Neuronal stem cell (in vitro differentiated cells): ENCODE data around the gene HOXB1.

ENCODE experiments used
- DNase-seq: peaks from one replicate; pipeline ENCODE4 v3.0.0-alpha.2; 2013; ENCODE audit warnings: low spot score
- H2AFZ ChIP-seq: one replicate; pipeline ENCODE4 v1.6.1; 2013; ENCODE audit warnings: mild to moderate bottlenecking, low read length, inconsistent platforms
- H2AK5ac ChIP-seq: 2 replicates; pipeline ENCODE4 v1.6.1; 2013; ENCODE audit warnings: low read depth, mild to moderate bottlenecking, inconsistent platforms, low read length, moderate library complexity, mixed read lengths
- H2BK120ac ChIP-seq: 2 replicates; pipeline ENCODE4 v1.6.1; 2013; ENCODE audit warnings: low read depth, mild to moderate bottlenecking, inconsistent platforms, low read length, moderate library complexity, mixed read lengths
- H2BK12ac ChIP-seq: one replicate; pipeline ENCODE4 v1.6.1; 2013; ENCODE audit warnings: low read length, inconsistent platforms
- H2BK15ac ChIP-seq: 2 replicates; pipeline ENCODE4 v1.6.1; 2013; ENCODE audit warnings: mild to moderate bottlenecking, low read length, inconsistent platforms, mixed read lengths
- H2BK5ac ChIP-seq: one replicate; pipeline ENCODE4 v1.6.1; 2013; ENCODE audit warnings: inconsistent platforms, mild to moderate bottlenecking, low read length, moderate library complexity
- H3K14ac ChIP-seq: one replicate; pipeline ENCODE4 v1.6.1; 2013; ENCODE audit warnings: low read length, inconsistent platforms
- H3K18ac ChIP-seq: 2 replicates; pipeline ENCODE4 v1.6.1; 2013; ENCODE audit warnings: low read length, inconsistent platforms
- H3K23ac ChIP-seq: 2 replicates; pipeline ENCODE4 v1.6.1; 2013; ENCODE audit warnings: low read depth, mild to moderate bottlenecking, mixed read lengths, low read length, inconsistent platforms; ENCODE audit not compliant: poor library complexity
- H3K27ac ChIP-seq: replicated peaks from 3 replicates; pipeline ENCODE4 v1.5.1; 2013; ENCODE audit warnings: low read length, inconsistent platforms
- H3K27me3 ChIP-seq, 3 experiments: 2 replicates each; pipeline ENCODE4 v1.6.1; 2013; ENCODE audit warnings: low read length in 3 of 3, mild to moderate bottlenecking in 2 of 3, inconsistent platforms in 1 of 3, low read depth in 1 of 3, mixed read lengths in 1 of 3, moderate library complexity in 1 of 3; ENCODE audit not compliant: control insufficient read depth in 3 of 3, insufficient read depth in 3 of 3
- H3K36me3 ChIP-seq, 2 donors: replicated peaks in 1 of 2; 2 replicates each; pipeline ENCODE4 v1.6.1; 2013; ENCODE audit warnings: low read length in 2 of 2; ENCODE audit not compliant: control insufficient read depth in 2 of 2, insufficient read depth in 2 of 2
- H3K4ac ChIP-seq: 2 replicates; pipeline ENCODE4 v1.6.1; 2013; ENCODE audit warnings: inconsistent platforms, mild to moderate bottlenecking, low read length, moderate library complexity
- H3K4me1 ChIP-seq, 2 donors: 1 replicate in 1 of 2; 2 replicates in 1 of 2; pipeline ENCODE4 v1.6.1; 2013; ENCODE audit warnings: low read length in 2 of 2, low read depth in 1 of 2; ENCODE audit not compliant: control insufficient read depth in 2 of 2, insufficient read depth in 1 of 2
- H3K4me2 ChIP-seq: one replicate; pipeline ENCODE4 v1.6.1; 2013; ENCODE audit warnings: mild to moderate bottlenecking, low read length, inconsistent platforms; ENCODE audit not compliant: insufficient read depth, poor library complexity, severe bottlenecking
- H3K4me3 ChIP-seq, 2 donors: 2 replicates each; pipeline ENCODE4 v1.5.1; 2013; ENCODE audit warnings: low read length in 2 of 2, mild to moderate bottlenecking in 2 of 2, inconsistent platforms in 1 of 2, moderate library complexity in 1 of 2
- H3K79me1 ChIP-seq: one replicate; pipeline ENCODE4 v1.6.1; 2013; ENCODE audit warnings: low read depth, mild to moderate bottlenecking, inconsistent platforms, low read length, moderate library complexity
- H3K9ac ChIP-seq: one replicate; pipeline ENCODE4 v1.6.1; 2013; ENCODE audit warnings: mild to moderate bottlenecking, low read depth, low read length, inconsistent platforms; ENCODE audit not compliant: poor library complexity
- H3K9me3 ChIP-seq, 2 donors: replicated peaks in 1 of 2; 2 replicates each; pipeline versions ENCODE3 to v1.6.1; 2013; ENCODE audit warnings: low read length in 2 of 2, mild to moderate bottlenecking in 2 of 2, inconsistent platforms in 1 of 2, low read depth in 1 of 2, mixed read lengths in 1 of 2, moderate library complexity in 1 of 2; ENCODE audit not compliant: control insufficient read depth in 2 of 2, insufficient read depth in 1 of 2
- H4K8ac ChIP-seq: one replicate; pipeline ENCODE4 v1.6.1; 2013; ENCODE audit warnings: low read depth, mild to moderate bottlenecking, inconsistent platforms, low read length, moderate library complexity
- H4K91ac ChIP-seq: one replicate; pipeline ENCODE4 v1.6.1; 2013; ENCODE audit warnings: low read length, low read depth, mild to moderate bottlenecking, inconsistent platforms; ENCODE audit not compliant: poor library complexity
- WGBS, 2 donors: extraction: QIAGEN DNeasy Blood & Tissue Kit; methylation state at CpG; one replicate each; pipeline ENCODE4 v1.1.7; 2013; ENCODE audit warnings: missing lambda C conversion rate in 2 of 2, mixed read lengths in 1 of 2; ENCODE audit not compliant: insufficient read length in 2 of 2, insufficient replicate concordance in 1 of 2; ENCODE audit errors: extremely low coverage in 2 of 2; 5-methylcytosine and 5-hydroxymethylcytosine counted together

The HOXB1 gene

GRCh38 chr17:48571024-48571818 lies 40.4 kb upstream of the HOXB1 start:
- no peak overlapping the region for H2BK15ac ChIP-seq
- H2AK5ac ChIP-seq, result no peak overlapping the region
- no peak overlapping the region for H3K23ac ChIP-seq
- H2BK5ac ChIP-seq, result no peak overlapping the region
- peaks cover 0 to 4% of the 10 kb centered on the region in 2 donors for H3K9me3 ChIP-seq
- no peak overlapping the region for H4K8ac ChIP-seq
- H3K4ac ChIP-seq, result no peak overlapping the region
- no peak for DNase-seq
- H4K91ac ChIP-seq, result no peak overlapping the region
- H2BK120ac ChIP-seq, result no peak overlapping the region
- no peak overlapping the region for H2BK12ac ChIP-seq
- no CpG with 5 or more reads among the region's 26 CpGs for WGBS, 2 donors
- no peaks in the 10 kb centered on the region for H3K4me1 ChIP-seq
- H2AFZ ChIP-seq, result no peak overlapping the region
- H3K79me1 ChIP-seq, result no peaks in the 10 kb centered on the region
- no peak overlapping the region for H3K4me2 ChIP-seq
- no peak overlapping the region for H3K9ac ChIP-seq
- H3K4me3 ChIP-seq, result no peak overlapping the region
- peaks cover 59 to 100% (median 99%) of the 10 kb centered on the region in 3 experiments for H3K27me3 ChIP-seq
- H3K27ac ChIP-seq, result no peak overlapping the region
- no peaks in the 10 kb centered on the region for H3K36me3 ChIP-seq
- no peak overlapping the region for H3K18ac ChIP-seq
- no peak overlapping the region for H3K14ac ChIP-seq

- Histone ChIP-seq H3K27me3 (peaks cover 57 to 100% (median 99%) of the 10 kb centered on the region in 3 experiments), H2AK5ac (no peak overlapping the region), H2AFZ (no peak overlapping the region), H2BK120ac (no peak overlapping the region), H3K23ac (peak overlapping the region; percentile 66), H2BK5ac (no peak overlapping the region), H4K91ac (no peak overlapping the region), H3K4me3 (no peak overlapping the region), H3K9me3 (peaks cover 0 to 4% of the 10 kb centered on the region in 2 donors), H3K18ac (no peak overlapping the region), H3K36me3 (no peaks in the 10 kb centered on the region), H3K79me1 (no peaks in the 10 kb centered on the region), H3K27ac (no peak overlapping the region), H2BK15ac (no peak overlapping the region), H3K14ac (no peak overlapping the region), H3K4me1 (no peaks in the 10 kb centered on the region), H3K4me2 (no peak overlapping the region), H2BK12ac (no peak overlapping the region), H4K8ac (no peak overlapping the region), H3K4ac (no peak overlapping the region), H3K9ac (no peak overlapping the region)
- no peak for DNase-seq
- no CpG with 5 or more reads among the region's 19 CpGs for WGBS, 2 donors
Measured at GRCh38 chr17:48570325-48571023, 39.7 kb upstream of the HOXB1 start.

GRCh38 chr17:48569674-48570324 lies 39.0 kb upstream of the HOXB1 start:
- WGBS, 2 donors, result no CpG with 5 or more reads among the region's 6 CpGs

GRCh38 chr17:48569240-48569582 lies 38.4 kb upstream of the HOXB1 start:
- H3K36me3 ChIP-seq, result no peaks in the 10 kb centered on the region
- no peak overlapping the region for H4K91ac ChIP-seq
- H3K23ac ChIP-seq, result no peak overlapping the region
- H3K4me3 ChIP-seq, result no peak overlapping the region
- H3K27ac ChIP-seq, result no peak overlapping the region
- no peaks in the 10 kb centered on the region for H3K4me1 ChIP-seq
- H3K27me3 ChIP-seq, result peaks cover 61 to 99% (median 99%) of the 10 kb centered on the region in 3 experiments
- H3K79me1 ChIP-seq, result no peaks in the 10 kb centered on the region
- H2BK5ac ChIP-seq, result no peak overlapping the region
- DNase-seq, result no peak
- peaks cover 0 to 4% of the 10 kb centered on the region in 2 donors for H3K9me3 ChIP-seq
- H2AFZ ChIP-seq, result no peak overlapping the region
- no peak overlapping the region for H2BK15ac ChIP-seq
- H2BK120ac ChIP-seq, result no peak overlapping the region
- H2BK12ac ChIP-seq, result no peak overlapping the region
- no peak overlapping the region for H3K9ac ChIP-seq
- no peak overlapping the region for H3K14ac ChIP-seq
- no peak overlapping the region for H2AK5ac ChIP-seq
- no CpG with 5 or more reads among the region's 3 CpGs for WGBS, 2 donors
- H3K4me2 ChIP-seq, result no peak overlapping the region
- H3K4ac ChIP-seq, result no peak overlapping the region
- H4K8ac ChIP-seq, result no peak overlapping the region
- no peak overlapping the region for H3K18ac ChIP-seq

More at GRCh38 chr17:48569674-48570324, 39.0 kb upstream of the HOXB1 start:
- H2BK120ac ChIP-seq, result no peak overlapping the region
- H3K9ac ChIP-seq, result no peak overlapping the region
- H2AK5ac ChIP-seq, result no peak overlapping the region
- H4K91ac ChIP-seq, result no peak overlapping the region
- H3K79me1 ChIP-seq, result no peaks in the 10 kb centered on the region
- peaks cover 61 to 100% (median 99%) of the 10 kb centered on the region in 3 experiments for H3K27me3 ChIP-seq
- H2BK15ac ChIP-seq, result no peak overlapping the region
- H3K18ac ChIP-seq, result no peak overlapping the region
- H2AFZ ChIP-seq, result no peak overlapping the region
- no peak overlapping the region for H3K23ac ChIP-seq
- no peak overlapping the region for H2BK12ac ChIP-seq
- no peaks in the 10 kb centered on the region for H3K36me3 ChIP-seq
- H3K4me3 ChIP-seq, result no peak overlapping the region
- H3K4ac ChIP-seq, result no peak overlapping the region
- H3K4me1 ChIP-seq, result no peaks in the 10 kb centered on the region
- H2BK5ac ChIP-seq, result no peak overlapping the region
- H3K4me2 ChIP-seq, result no peak overlapping the region
- H4K8ac ChIP-seq, result no peak overlapping the region
- peaks cover 0 to 4% of the 10 kb centered on the region in 2 donors for H3K9me3 ChIP-seq
- no peak for DNase-seq
- no peak overlapping the region for H3K14ac ChIP-seq
- no peak overlapping the region for H3K27ac ChIP-seq
